Measurements from ENCODE around the gene ECT2. TPM values are rescaled to one million over a fixed set of nuclear protein-coding genes. Genes with fewer than 3 reads are reported as not detected.
A peak's percentile ranks its signal among the peaks of the same experiment; 100 is the strongest.
"Not testable (repeated sequence)": the region's sequence is repeated elsewhere in the genome, so short reads cannot be mapped to it uniquely, and the experiment has no call there.

Gene ECT2
- total RNA-seq, 1 donor, result 23.2 TPM

- H3K36me3 ChIP-seq (ENCODE audit: insufficient read depth, low read length), result peaks cover 4% of the 10 kb centered on the region
- no peaks in the 10 kb centered on the region for H3K79me2 ChIP-seq (ENCODE audit: insufficient read depth, low read length)
- H3K27ac ChIP-seq (ENCODE audit: low read depth, low read length), result no peak overlapping the region
- H2AFZ ChIP-seq (ENCODE audit: low read length), result no peak overlapping the region
- H3K4me1 ChIP-seq (ENCODE audit: insufficient read depth, low read length), result no peaks in the 10 kb centered on the region
- no peaks in the 10 kb centered on the region for H3K27me3 ChIP-seq (ENCODE audit: insufficient read depth, low read length)
- no peak for DNase-seq (ENCODE audit: insufficient read length, low spot score, missing footprints)
- no peaks in the 10 kb centered on the region for H4K20me1 ChIP-seq (ENCODE audit: insufficient read depth, low read length)
- no peak overlapping the region for H3K4me2 ChIP-seq (ENCODE audit: insufficient read depth, low read length)
- no peak overlapping the region for H3K4me3 ChIP-seq (ENCODE audit: insufficient read depth, low read length)
- no peaks in the 10 kb centered on the region for H3K9me3 ChIP-seq (ENCODE audit: low read depth, low read length)
- no peak for TF ChIP-seq CTCF (IDR thresholded peaks at IDR 0.05; ENCODE audit: extremely low read depth, low read depth, low read length)
Measured at GRCh38 chr3:172824229-172824628, 73.7 kb downstream of the ECT2 start.

GRCh38 chr3:172827231-172827630 is 76.7 kb downstream of the ECT2 start:
- H4K20me1 ChIP-seq (ENCODE audit: insufficient read depth, low read length); H3K9me3 ChIP-seq (ENCODE audit: low read depth, low read length); H3K79me2 ChIP-seq (ENCODE audit: insufficient read depth, low read length); DNase-seq (ENCODE audit: insufficient read length, low spot score, missing footprints); H3K27ac ChIP-seq (ENCODE audit: low read depth, low read length); H3K36me3 ChIP-seq (ENCODE audit: insufficient read depth, low read length); H3K4me3 ChIP-seq (ENCODE audit: insufficient read depth, low read length); H3K4me2 ChIP-seq (ENCODE audit: insufficient read depth, low read length); H2AFZ ChIP-seq (ENCODE audit: low read length); H3K4me1 ChIP-seq (ENCODE audit: insufficient read depth, low read length); H3K27me3 ChIP-seq (ENCODE audit: insufficient read depth, low read length): not testable (repeated sequence)

GRCh38 chr3:172832983-172833382 is 82.5 kb downstream of the ECT2 start:
- H3K27me3 ChIP-seq (ENCODE audit: insufficient read depth, low read length), result peaks cover 8% of the 10 kb centered on the region
- no peak for DNase-seq (ENCODE audit: insufficient read length, low spot score, missing footprints)
- H3K79me2 ChIP-seq (ENCODE audit: insufficient read depth, low read length), result no peaks in the 10 kb centered on the region
- TF ChIP-seq CTCF (IDR thresholded peaks at IDR 0.05; ENCODE audit: extremely low read depth, low read depth, low read length), result no peak
- H3K9me3 ChIP-seq (ENCODE audit: low read depth, low read length), result no peaks in the 10 kb centered on the region
- H3K27ac ChIP-seq (ENCODE audit: low read depth, low read length), result no peak overlapping the region
- H3K4me2 ChIP-seq (ENCODE audit: insufficient read depth, low read length), result no peak overlapping the region
- H3K4me3 ChIP-seq (ENCODE audit: insufficient read depth, low read length), result no peak overlapping the region
- H3K36me3 ChIP-seq (ENCODE audit: insufficient read depth, low read length), result no peaks in the 10 kb centered on the region
- no peaks in the 10 kb centered on the region for H4K20me1 ChIP-seq (ENCODE audit: insufficient read depth, low read length)
- no peak overlapping the region for H2AFZ ChIP-seq (ENCODE audit: low read length)
- H3K4me1 ChIP-seq (ENCODE audit: insufficient read depth, low read length), result no peaks in the 10 kb centered on the region

GRCh38 chr3:172836390-172836997 is 86.0 kb downstream of the ECT2 start:
- Histone ChIP-seq H3K9me3 (ENCODE audit: low read depth, low read length) (no peaks in the 10 kb centered on the region), H3K4me2 (ENCODE audit: insufficient read depth, low read length) (no peak overlapping the region), H4K20me1 (ENCODE audit: insufficient read depth, low read length) (no peaks in the 10 kb centered on the region), H3K27ac (ENCODE audit: low read depth, low read length) (no peak overlapping the region), H3K4me3 (ENCODE audit: insufficient read depth, low read length) (no peak overlapping the region), H2AFZ (ENCODE audit: low read length) (no peak overlapping the region), H3K27me3 (ENCODE audit: insufficient read depth, low read length) (peaks cover 24% of the 10 kb centered on the region), H3K36me3 (ENCODE audit: insufficient read depth, low read length) (no peaks in the 10 kb centered on the region), H3K4me1 (ENCODE audit: insufficient read depth, low read length) (no peaks in the 10 kb centered on the region), H3K79me2 (ENCODE audit: insufficient read depth, low read length) (no peaks in the 10 kb centered on the region)
- TF ChIP-seq CTCF (IDR thresholded peaks at IDR 0.05; ENCODE audit: extremely low read depth, low read depth, low read length), result peak; percentile 72
- peak; percentile 60 for DNase-seq (ENCODE audit: insufficient read length, low spot score, missing footprints)

Measured in osteoblast (primary cell).